H54 (cell line): ENCODE results near the gene AHDC1.

Experiments used
- DNase-seq: peaks from one replicate; pipeline ENCODE4 v3.0.0; 2011; ENCODE audit warnings: low spot score, mixed read lengths; ENCODE audit not compliant: insufficient read length
- FAIRE-seq: peaks from 3 replicates; lab custom pipeline; 2011; peaks lifted over from hg19 to GRCh38; lab: Jason Lieb, UNC
- POLR2A ChIP-seq: IDR thresholded peaks from 2 replicates; pipeline ENCODE4 v1.6.1; 2011; ENCODE audit warnings: low read depth, mild to moderate bottlenecking, low read length

The AHDC1 gene

DNA sequence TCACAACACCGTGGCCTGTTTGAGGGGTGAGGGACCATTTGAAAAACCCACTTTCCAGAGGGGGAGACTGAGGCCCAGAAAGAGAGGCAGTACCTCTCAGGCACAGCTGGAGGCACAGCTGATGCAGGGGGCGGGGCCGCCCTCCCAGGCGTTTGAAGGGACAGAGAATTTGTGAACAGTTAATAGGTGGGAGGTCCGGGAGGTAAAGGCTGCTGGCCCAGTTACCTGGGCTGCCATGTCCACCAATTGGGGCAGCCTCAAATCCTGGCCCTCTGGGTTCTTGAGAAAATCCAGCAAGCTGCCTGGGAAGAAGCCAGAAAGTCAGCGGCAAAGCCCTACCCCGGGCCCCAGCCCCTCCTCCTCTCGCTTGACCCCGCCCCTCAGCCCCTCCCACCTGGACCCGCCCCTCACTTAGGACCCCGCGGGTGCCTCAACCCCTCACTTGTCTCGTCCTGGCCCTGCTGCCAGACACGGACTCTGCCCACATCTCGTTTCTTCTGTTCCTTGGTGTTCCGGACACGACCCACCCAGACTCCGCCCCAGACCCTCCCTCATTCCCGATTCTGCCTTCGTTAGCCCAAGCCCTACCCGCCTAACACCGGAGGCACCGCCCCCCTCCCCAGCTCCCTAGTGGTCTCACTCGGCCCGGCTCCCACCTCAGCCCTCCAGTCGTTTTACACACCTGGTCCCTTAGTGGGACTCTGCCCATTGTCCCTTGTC lies 10.8 kb upstream of the AHDC1 start:
- TF ChIP-seq POLR2A, result no peak
- no peak for FAIRE-seq
- DNase-seq, result no peak

DNA sequence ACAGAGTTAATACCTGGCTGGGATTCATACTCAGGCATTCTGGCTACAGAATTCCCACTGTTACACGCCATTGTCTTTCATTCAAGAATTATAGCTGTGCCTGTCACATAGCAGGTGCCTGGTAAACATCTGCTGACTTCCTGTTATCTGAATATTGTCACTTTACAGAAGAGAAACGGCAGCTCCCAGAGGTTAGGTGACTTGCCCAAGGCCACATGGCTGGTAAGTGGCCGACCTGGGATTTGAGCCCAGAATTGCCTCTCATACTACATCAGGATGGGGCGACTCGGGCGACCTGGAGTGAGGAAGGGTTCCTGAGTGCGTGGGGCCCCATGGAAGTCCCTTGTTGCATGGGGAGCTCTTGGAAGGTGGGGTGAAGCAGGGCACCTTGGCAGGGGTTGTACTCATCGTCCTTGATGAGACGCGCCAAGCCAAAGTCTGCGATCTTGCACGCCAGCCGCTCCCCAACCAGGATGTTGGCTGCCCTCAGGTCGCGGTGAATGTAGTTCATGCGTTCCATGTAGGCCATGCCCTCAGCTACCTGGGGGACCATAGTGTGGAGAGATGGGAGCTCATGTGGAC lies 10.2 kb upstream of the AHDC1 start:
- no peak for DNase-seq
- no peak for FAIRE-seq
- TF ChIP-seq POLR2A, result no peak

DNA sequence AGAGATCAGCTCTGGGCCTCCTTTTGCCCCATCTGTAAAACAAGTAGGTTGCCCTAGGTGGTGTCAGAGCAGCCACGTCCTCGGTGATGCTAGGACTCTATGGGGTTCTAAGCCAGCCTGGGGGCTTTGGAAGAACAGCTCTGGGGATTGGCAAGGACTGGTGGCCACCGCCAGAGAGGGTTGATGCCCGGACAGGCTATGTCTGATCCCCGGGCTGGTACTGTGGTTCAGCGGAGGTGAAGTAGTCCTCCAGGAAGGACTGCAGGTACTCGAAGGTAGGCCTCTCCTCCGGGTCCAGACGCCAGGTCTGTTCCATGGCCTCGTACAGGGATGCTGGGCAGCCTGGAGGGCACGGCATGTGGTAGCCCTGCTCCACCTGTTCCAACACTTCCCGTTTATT lies 8.8 kb upstream of the AHDC1 start:
- no peak for FAIRE-seq
- no peak for DNase-seq
- TF ChIP-seq POLR2A, result no peak

DNA sequence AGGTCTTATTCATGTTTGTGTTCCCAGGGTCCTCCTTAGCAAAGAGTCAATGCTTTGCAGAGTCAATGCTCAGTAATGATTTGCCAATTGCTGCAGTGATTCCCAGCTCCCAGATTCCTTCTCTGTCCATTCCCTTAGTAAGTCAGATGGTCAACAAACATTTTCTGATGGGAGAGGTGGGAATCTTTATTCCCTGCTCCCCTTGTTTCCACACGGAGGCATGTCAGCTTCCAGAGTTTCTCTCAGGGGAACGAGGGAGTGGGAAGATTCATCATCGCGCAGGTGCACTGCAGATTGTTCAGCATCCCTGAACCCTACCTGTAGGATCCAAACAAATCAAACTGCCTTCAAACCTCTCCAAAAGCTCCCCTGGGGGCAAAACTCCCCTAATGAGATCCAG lies 7.5 kb upstream of the AHDC1 start:
- TF ChIP-seq POLR2A, result no peak
- FAIRE-seq, result no peak
- no peak for DNase-seq

DNA sequence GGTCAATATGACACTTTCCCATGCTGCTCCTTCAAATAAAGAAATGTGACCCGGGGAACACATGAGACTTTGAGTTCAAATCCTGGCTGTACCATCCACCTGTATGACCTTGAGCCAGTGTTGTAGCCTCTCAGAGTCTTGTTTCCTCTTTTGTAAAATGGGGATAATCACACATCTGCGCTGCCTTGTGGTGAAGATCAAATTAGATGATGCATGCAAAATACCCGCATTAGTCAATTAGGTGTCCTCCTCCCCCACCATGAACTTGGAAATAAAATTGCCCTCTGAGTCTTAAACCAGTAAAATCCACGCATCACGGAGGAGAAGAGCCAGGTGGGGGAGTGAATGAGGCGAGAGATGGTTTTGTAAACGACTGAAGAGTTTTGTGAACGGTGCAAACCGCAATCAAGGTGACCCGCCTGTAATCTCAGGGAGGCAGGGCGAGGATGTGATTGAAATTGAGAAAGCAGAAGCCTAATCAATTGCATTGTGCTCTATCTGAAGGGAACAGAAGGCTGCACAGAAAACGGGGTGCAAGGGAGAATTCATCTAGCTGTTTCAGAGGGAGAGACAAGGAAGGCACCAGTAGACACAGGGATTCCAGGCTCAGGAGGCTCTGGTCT lies 5.8 kb upstream of the AHDC1 start:
- no peak for FAIRE-seq
- no peak for TF ChIP-seq POLR2A
- DNase-seq, result no peak

DNA sequence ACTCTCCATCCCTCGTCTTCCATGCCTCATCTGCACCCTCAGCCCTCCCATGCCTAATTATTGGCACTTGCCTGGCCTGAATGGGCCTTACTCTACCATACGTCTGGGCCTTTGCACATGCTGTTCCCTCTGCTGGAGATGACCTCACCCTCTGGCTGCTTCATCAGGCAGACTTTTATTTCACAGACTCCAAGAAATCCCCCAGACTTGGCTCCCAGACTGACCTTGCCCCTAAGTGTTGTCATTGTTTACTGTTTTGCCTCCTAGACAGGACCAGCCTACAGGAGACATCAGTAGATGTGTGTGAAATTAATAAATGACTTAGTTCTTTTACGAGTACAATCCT lies 5.2 kb upstream of the AHDC1 start:
- DNase-seq (no peak), FAIRE-seq (no peak)
- TF ChIP-seq POLR2A, result no peak

DNA sequence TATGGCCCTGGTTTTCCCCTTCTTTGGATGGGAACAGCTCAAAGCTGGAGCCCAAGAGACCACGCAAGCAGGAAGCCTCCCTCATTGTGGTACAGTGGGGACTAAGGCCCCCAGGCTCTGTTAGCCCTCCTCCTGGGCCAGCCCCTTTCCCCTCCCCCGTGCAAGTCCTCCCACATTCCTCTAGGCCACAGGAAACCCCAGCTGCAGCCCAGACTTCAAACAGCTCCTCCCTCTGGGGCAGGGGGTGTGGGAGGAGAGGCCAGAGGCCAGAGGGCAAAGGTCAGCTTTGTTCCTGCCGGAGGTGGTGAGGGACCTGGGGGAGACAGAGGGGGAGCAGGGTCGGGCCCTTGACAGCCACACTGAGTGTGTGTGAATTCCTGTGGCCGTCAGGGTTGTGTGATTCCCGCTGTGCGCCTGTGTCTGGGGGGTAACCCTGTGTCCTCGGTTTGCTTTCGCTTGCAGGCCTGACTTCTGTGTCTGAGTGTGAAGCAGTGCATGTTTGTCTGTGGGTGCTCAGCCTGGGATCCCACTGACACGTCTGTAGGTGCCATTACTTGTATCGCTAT lies 3.4 kb upstream of the AHDC1 start:
- no peak for TF ChIP-seq POLR2A
- DNase-seq, result no peak
- no peak for FAIRE-seq

DNA sequence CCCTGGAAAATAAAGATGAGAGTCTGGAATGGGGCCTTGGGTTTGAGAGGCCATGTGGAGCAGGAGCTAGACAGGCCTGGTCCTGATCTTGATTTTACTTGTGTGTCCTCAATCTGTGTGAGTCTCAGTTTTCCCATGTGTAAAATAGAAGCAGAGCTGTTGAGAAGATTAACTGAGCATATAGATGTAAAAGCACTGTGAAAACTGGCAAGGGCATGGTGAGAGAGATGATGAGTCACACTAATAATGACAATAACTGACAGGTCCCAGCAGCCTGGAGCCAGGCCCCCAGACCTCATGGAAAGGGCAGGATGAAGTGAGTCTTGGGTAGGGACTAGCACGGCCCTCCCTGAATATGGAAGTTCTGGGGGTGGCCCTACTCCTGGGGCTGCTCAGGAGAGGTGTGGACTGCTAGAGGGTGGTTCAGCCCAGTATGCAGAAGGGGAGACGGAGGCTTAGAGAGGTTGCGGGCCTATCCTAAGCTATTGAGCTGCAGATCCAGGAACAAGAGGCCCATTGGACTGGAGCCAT lies 2.8 kb upstream of the AHDC1 start:
- no peak for TF ChIP-seq POLR2A
- no peak for DNase-seq

DNA sequence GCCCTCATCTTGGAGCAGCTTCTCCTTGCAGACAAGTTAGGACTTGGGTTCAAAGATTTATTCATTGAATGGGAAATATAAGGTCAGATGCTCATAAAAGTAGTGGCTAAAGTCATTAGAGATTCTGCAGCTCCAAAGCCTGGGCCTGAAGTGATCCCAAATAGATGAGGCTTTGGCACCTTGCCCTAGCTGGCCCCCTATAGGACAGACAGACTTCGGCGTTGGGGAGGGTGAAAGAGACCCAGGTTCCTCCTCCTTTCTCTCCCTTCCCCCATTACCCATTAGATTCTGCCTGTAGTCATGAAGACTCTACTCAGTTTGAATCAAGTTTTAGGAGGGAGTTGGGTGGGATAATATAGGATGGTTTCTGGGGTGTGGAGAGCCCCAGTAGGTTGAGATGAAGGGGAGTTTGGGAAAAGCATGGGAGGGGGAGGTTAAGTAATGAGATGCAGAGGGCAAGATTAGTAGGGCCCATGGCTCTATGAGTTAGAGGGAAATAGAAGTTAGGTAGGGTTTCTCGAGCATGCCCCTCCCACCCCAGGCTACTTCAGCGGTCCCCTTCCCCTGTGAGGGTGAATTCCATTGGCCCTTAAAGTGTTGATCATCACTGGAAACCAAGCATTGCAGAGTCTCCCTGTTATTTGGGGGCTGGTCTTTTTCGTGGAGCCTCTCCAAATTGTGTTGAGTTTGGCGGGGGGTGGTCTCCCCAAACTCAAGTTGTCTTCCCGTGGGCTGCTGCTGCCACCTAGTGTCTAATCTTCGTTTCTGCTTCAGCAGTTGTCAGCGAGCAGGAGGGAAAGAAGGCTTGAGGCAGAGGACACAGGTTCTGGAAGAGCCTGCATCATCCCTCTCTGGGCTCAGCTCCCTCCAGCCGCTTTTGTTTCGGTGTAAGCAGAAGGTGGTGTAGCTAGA lies 2.1 kb upstream of the AHDC1 start:
- TF ChIP-seq POLR2A, result no peak
- no peak for DNase-seq
- FAIRE-seq, result no peak

More for the DNA sequence above, 2.8 kb upstream of the AHDC1 start:
- no peak for FAIRE-seq

DNA sequence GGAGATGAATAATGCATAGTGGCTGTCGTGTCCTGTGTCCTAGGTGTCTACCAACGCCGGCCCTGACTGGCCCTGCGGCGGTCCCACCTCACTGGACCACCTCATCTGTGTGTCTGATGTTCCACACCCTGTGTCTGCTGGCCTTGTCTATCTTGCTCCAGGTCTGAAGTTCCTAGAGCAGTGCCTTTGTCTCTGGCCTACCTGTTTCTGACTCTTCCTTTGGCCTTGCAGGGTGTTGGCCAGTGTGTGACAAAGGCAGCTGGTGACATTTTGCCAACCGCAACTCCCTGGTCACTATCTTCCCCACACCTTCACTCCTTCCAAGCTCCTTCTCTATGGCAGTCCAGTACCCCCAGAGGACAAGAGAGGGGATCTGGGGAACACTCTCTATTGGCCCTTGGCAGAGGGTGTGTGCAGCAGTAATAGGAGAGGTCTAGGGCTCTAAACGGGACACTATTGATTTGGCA lies 1.4 kb upstream of the AHDC1 start:
- no peak for TF ChIP-seq POLR2A
- FAIRE-seq, result no peak
- DNase-seq, result no peak

DNA sequence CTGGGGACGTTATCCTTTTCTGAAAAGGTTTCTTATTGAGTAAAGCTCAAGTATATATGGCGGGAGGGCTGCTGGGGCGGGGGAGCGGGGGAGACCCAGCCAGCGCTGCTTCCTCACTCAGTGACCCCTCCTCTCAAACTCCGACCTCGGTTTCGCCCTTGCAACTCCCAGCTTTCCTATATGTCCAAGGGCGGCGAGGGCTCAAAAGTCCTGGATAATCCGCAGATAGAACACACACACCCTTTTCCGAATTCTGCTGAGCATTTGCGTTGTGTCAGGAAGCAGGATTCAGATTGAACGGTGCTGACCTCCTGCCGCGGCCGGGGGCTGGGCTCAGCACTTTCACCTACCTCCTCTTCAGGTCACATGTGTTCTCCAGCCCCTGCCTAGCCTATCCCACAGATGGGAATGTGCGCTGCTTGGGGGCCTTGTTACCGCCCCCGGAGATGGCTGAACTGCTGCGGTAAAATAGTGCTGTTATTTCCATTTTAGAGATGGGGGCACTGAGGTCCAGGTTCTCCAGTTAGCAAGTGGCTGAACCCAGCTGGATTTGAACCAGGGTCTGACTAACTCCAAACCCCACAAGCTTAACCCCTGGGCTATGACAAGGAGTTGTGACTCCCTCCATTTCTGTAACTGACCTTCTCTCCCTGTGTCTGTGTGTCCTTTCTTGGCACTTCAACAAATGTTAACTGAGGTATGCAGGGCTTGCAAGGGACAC lies 795 bp upstream of the AHDC1 start:
- no peak for FAIRE-seq
- TF ChIP-seq POLR2A, result no peak
- no peak for DNase-seq

DNA sequence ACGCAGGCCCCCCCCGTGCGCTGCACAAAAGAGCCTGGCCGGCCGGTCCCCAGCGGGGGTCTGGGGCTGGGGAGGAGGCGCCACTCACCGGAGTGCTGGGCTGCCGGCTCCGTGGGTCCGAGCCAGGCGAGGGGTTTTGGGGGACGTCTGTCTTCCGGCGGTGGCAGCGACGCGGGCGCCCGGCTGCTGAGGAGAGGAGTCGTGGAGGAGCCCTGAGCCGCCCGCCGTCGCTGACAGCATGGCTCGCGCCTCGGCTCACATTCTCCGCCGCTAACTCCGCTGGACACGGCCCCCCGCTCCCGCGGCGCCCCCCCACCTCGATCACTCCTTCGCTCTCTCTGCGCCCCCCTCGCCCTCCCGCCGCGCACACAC lies 649 bp downstream of the AHDC1 start:
- FAIRE-seq (no peak), DNase-seq (no peak)
- TF ChIP-seq POLR2A, result no peak
